Putamen (tissue), 1 donor: ENCODE measurements around the gene PELI1.
A peak's percentile ranks its signal among the peaks of the same experiment; 100 is the strongest.
"Not testable (repeated sequence)": the region's sequence is repeated elsewhere in the genome, so short reads cannot be mapped to it uniquely, and the experiment has no call there.

ENCODE experiments used
- DNase-seq: peaks from one replicate; pipeline ENCODE4 v3.0.0-alpha.2; 2016; ENCODE audit warnings: low spot score

Gene PELI1

DNA sequence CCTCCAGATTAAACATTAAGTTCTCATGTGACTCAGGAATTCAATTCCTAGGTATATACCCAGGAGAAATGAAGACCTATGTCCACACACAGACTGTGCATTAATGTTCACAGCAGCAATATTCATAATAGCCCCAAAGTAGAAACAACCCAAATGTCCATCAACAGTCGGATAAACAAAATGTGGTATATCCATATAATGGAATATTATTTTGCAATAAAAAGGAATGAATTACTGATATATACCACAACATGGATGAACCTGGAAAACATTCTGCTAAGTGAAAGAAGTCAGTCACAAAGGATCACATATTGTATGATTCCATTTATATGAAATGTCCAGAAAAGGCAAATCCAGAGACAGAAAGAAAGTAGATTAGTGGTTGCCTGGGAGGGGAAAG, 20.5 kb downstream of the PELI1 start:
- no peak for DNase-seq

DNA sequence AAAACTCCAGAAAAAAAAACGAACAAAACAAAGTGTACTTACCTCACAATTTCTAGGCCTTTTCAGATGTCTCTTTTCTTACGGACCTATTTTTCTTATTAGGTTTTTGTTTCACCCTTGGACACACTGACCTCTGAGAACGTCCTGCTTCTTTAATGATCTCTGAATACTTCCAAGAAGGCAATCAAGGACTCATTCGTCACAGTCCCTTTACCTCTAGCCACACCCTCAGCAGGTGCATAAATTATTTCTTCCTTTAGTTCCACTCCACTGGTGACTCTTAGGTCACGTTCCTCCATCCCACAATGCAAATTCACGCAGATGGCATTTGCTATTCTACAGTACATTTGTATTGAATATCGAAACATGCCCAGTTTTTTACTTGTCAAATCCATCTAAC, 21.9 kb downstream of the PELI1 start:
- no peak for DNase-seq

- DNase-seq, result no peak
Observed at GRCh38 chr2:64120928-64121327, 23.3 kb downstream of the PELI1 start.

DNA sequence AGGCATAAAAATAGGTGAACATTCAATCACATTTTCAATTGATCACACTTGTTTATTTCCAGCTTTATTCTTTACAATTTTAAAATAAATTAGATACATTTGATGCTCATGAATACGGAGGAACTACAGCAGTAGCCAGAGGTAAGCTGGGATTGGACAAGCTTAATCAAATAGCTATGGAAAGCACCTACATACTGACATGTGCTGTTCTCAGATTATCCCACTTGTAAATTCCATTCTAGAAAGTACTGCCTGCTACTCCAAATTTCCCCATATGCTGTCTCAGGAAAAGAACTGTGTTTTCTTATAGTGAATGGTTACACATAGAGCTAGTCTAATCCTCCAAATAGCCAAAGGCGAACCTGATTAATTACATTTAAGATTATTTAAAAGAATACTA, 24.2 kb downstream of the PELI1 start:
- DNase-seq, result no peak

GRCh38 chr2:64119369-64119768, 24.9 kb downstream of the PELI1 start:
- DNase-seq, result no peak

GRCh38 chr2:64115808-64116598, 28.2 kb downstream of the PELI1 start:
- DNase-seq, result no peak

DNA sequence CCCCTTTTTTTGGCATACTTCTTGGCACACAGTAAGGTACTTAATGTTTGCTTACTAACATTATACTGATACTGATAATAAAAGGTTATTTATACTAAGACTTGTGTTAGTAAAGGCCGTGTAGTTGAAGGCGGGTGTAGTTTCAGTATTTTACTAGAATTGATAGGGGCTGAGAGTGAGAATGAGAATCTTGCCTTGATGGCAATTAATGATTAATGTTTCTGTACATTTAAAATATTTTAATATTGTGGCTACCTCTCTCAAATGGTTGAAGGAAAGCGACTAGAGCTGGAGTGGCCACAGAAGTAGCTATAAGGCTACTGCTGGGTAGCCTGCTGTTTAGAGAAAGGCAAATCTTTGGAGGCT, 29.3 kb downstream of the PELI1 start:
- DNase-seq, result no peak

GRCh38 chr2:64114063-64114911, 29.9 kb downstream of the PELI1 start:
- no peak for DNase-seq

DNA sequence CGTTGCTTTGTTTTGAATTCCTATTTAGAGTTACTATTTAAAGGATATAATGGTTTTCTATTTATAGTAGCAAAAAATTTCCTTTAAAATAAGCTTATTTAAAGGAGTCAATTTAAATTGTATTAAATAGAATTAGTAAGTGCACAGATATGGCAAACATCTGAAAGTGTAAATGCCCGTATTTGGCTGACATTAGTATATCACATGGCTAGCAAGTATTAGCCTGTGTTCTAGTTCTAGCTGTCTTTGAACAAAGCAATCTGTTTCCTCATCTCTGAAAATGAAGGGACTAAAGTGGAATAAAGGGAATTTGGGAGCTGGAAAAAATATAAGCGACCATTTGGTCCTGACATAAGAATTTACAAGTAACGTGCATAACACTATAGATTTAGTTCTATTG, 32.2 kb downstream of the PELI1 start:
- DNase-seq, result no peak

GRCh38 chr2:64111426-64111825, 32.8 kb downstream of the PELI1 start:
- DNase-seq, result no peak

DNA sequence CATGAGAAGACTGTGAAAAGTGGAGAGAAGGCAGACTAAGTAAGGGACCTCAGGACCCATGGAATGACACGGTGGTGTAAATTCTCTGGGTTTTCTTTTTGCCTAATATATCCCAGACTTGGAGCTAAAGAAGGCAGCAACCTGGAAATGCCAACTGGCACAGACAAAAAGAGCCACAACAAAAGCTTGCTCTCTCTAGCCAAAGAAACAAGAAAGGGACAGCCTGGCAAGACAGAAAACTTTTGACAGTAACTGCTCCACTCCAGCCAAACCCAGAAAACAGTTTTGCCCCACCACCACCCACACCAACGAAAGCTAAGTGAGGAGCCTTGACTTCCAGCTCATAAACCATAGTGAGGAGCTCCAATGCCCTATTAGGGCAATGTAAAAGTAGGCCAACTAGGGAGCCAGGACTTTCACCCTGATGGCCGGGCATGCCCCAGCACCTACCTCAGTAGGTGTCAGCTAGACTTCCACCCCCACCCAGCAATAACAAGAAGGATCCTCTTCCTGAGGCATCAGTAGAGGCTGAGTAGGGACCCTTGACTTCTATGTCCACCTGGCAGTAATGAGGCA, 35.5 kb downstream of the PELI1 start:
- DNase-seq, result peak; percentile 29

DNA sequence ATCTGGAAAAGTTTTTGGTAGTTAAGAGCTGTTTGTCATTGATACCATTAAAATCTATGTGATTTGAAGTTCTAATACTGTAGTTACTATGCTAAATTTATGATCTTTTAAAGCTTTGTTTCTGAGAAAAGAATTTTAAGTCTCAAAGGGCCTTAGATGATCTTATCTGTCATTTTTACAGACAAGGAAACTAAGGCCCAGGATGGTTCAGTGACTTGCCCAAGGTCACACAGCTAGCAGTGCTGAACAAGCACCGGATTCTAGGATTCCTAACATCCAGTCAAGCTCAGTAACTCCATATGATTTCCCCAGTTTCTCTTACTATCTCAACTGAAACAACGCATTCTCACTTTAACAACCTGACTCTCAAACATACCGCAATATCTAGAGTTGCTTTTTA, 37.7 kb downstream of the PELI1 start:
- DNase-seq, result no peak

GRCh38 chr2:64105670-64106461, 38.4 kb downstream of the PELI1 start:
- DNase-seq, result no peak

DNA sequence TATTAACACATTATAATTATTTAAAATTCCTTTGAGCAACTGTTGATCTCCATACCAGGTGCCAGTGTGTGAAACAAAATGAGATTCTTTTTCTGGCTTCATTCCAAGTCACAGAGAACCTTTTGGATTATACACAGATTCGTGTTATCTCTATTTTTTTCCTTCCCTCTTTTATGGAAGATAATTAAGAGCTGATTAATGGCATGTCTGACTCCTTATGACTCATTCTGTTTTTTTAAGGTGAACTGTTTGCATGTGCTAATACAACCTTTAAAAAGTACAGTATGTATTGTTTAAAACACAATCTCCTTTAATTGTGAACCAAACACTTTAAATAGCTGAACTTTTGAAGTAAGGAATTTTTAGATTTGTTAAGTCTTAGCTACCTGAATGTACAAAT, 39.3 kb downstream of the PELI1 start:
- no peak for DNase-seq

DNA sequence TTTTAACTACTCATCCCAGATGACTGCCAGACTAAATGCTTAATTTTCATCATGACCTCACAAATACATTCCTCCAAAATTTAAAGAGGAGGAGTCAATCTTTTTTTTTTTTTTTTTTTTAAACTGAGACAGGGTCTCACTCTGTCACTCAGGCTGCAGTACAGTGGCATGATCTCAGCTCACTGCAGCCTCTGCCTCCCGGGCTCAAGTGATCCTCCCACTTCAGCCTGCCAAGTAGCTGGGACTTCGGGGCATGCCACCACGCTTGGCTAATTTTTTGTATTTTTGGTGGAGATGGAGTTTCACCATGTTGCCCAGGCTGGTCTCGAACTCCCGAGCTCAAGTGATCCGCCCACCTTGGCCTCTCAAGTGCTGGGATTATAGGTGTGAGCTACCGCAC, 41.5 kb downstream of the PELI1 start:
- DNase-seq, result not testable (repeated sequence)

DNA sequence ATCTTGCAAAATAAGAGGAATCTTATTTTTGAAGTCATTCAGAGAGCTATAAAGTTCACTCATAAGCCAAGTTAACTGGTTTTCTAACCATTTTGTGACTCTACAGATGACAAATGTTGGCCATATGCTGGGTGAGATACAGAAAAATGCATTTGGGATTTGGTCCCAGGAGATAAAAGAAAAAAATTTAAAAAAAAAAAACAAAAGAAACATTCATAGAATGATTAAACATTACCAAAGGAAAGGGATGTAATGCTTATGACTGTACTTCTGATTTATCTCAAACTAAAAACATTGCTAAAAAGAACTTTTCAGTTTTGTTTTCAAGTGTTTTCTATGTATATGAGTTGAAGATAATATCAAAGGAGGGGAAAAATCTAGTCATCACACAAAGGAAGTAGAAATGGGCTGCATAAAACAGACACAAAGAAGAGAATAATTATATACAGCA, 43.1 kb downstream of the PELI1 start:
- DNase-seq, result no peak

- not testable (repeated sequence) for DNase-seq
Observed at GRCh38 chr2:64100584-64100983, 43.6 kb downstream of the PELI1 start.

DNA sequence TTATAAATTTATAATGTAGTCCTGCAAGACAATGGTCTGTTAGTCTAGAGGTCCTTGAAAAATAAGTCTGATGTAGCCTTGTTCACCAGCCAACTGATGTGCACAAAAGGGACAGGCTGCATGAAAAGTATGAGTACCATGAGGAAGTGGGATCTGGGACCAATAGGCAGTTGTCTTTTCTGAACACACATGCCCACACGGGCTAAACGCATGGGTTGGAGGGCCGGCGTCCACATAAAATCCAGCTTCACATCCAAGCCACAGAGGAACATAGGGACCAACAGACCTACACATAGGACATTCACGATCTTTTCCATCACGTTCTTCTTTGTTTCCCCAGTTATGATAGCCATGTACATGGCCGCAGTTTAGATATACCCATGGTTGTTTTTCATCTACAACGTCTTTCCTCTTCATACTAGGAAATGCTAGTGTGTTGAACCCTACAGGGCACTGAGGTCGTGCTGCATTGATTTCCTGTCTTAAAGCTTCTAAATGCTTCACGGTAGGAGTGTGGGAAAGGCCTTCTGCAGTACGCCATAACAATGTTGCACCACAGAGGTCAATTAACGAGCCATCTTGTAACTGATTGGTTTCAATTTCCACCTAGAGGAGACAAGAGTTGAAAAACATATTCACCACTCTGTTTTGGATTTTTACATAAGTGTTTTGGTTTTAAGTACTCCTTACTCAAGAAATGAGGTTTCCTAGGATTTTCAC, 49.4 kb downstream of the PELI1 start:
- DNase-seq, result no peak

GRCh38 chr2:64093341-64093740, 50.9 kb downstream of the PELI1 start:
- no peak for DNase-seq

GRCh38 chr2:64092502-64092901, 51.7 kb downstream of the PELI1 start:
- DNase-seq, result no peak

- no peak for DNase-seq
Observed at GRCh38 chr2:64090264-64090663, 54.0 kb downstream of the PELI1 start.
